Stimulated activated naive CD8-positive, alpha-beta T cell treated with anti-CD3 and anti-CD28 coated beads, Interleukin-15, Interleukin-2, amounts not matched to agents 100 U/mL and 50 U/mL, for 24 hours (primary cell): ENCODE results near the gene LRRC61.

Source experiments
- ATAC-seq: fragments of 150-1000 bp; cut with Tn5 transposase; one replicate; pipeline ENCODE4 v1.10.0; 2021
- DNase-seq: peaks from one replicate; pipeline ENCODE4 v3.0.0; 2021

The LRRC61 gene

GRCh38 chr7:150356265-150356897 is 33.2 kb downstream of the LRRC61 start:
- DNase-seq, result no peak
- ATAC-seq, result no peak

GRCh38 chr7:150357270-150357669 is 34.1 kb downstream of the LRRC61 start:
- DNase-seq (peak; percentile 72), ATAC-seq (peak; percentile 81)

GRCh38 chr7:150357771-150358427 is 34.7 kb downstream of the LRRC61 start:
- DNase-seq, result no peak
- peak; percentile 38 for ATAC-seq

- DNase-seq, result no peak
- ATAC-seq, result no peak
Observed at GRCh38 chr7:150358433-150358832, 35.3 kb downstream of the LRRC61 start.

- no peak for DNase-seq
- no peak for ATAC-seq
Observed at GRCh38 chr7:150358988-150359621, 36.0 kb downstream of the LRRC61 start.

GRCh38 chr7:150359622-150360362 is 36.6 kb downstream of the LRRC61 start:
- no peak for ATAC-seq
- no peak for DNase-seq

- DNase-seq (no peak), ATAC-seq (no peak)
Observed at GRCh38 chr7:150360363-150361058, 37.4 kb downstream of the LRRC61 start.

- no peak for ATAC-seq
- no peak for DNase-seq
Observed at GRCh38 chr7:150361402-150361801, 38.2 kb downstream of the LRRC61 start.

- DNase-seq, result no peak
- no peak for ATAC-seq
Observed at GRCh38 chr7:150361807-150362621, 38.9 kb downstream of the LRRC61 start.

- DNase-seq (no peak), ATAC-seq (no peak)
Observed at GRCh38 chr7:150363370-150363769, 40.2 kb downstream of the LRRC61 start.

- DNase-seq (no peak), ATAC-seq (no peak)
Observed at GRCh38 chr7:150363872-150364271, 40.7 kb downstream of the LRRC61 start.

GRCh38 chr7:150365194-150365593 is 42.0 kb downstream of the LRRC61 start:
- ATAC-seq, result no peak
- no peak for DNase-seq

GRCh38 chr7:150365673-150366398 is 42.7 kb downstream of the LRRC61 start:
- DNase-seq (no peak), ATAC-seq (no peak)

- ATAC-seq (peak; percentile 37), DNase-seq (no peak)
Observed at GRCh38 chr7:150367677-150368095, 44.5 kb downstream of the LRRC61 start.

GRCh38 chr7:150368096-150368883 is 45.1 kb downstream of the LRRC61 start, which contains the start of gene REPIN1:
Gene REPIN1, plus strand, starts transcription at chr7:150368822. Its CDS starts 890 bp downstream, at chr7:150369712.
- DNase-seq (peak; percentile 85), ATAC-seq (peak; percentile 47)

GRCh38 chr7:150368884-150369747 is 46.0 kb downstream of the LRRC61 start:
- peak; percentile 58 for DNase-seq

GRCh38 chr7:150369748-150370501 is 46.8 kb downstream of the LRRC61 start:
- ATAC-seq, result no peak
- no peak for DNase-seq

More at GRCh38 chr7:150368884-150369747, 46.0 kb downstream of the LRRC61 start:
- no peak for ATAC-seq

GRCh38 chr7:150370612-150371071 is 47.5 kb downstream of the LRRC61 start:
- DNase-seq (no peak), ATAC-seq (no peak)
